ENCODE results near the gene TTC12. TPM values are rescaled to one million over a fixed set of nuclear protein-coding genes. Genes with fewer than 3 reads are reported as not detected.

The TTC12 gene
- total and polyA plus RNA-seq, 2 of the 8 experiments (the other 6 are each of a cell fraction or from before 2014, with no cell fraction given) = 4.7 to 9.0 TPM

GRCh38 chr11:113271551-113272245, 42.7 kb upstream of the TTC12 start:
- WGBS, 2 experiments (ENCODE audit: extremely low coverage in 1 of 2, insufficient coverage in 1 of 2, insufficient read length in 1 of 2, insufficient replicate concordance in 2 of 2, low coverage in 1 of 2, low lambda C conversion rate in 2 of 2, missing lambda C conversion rate in 1 of 2) = 93% methylated on average over 12 of the region's 14 CpGs; no CpG with 5 or more reads in 1 of the 2 experiments
- Histone ChIP-seq H3K36me3 (ENCODE audit: control insufficient read depth in 2 of 4, insufficient read depth in 4 of 4, low read length in 3 of 4) (no peaks in the 10 kb centered on the region), H3K4me3 (ENCODE audit: extremely low read depth in 1 of 4, insufficient read depth in 2 of 4, low read depth in 3 of 4, low read length in 4 of 4) (no peak overlapping the region), H3K23me2 (ENCODE audit: low read depth, low read length) (no peaks in the 10 kb centered on the region), H4K5ac (ENCODE audit: insufficient read length, low read depth, low read length) (no peak overlapping the region), H4K20me1 (replicated peaks in 1 of 2; ENCODE audit: control insufficient read depth in 1 of 2, insufficient read depth in 2 of 2, low read length in 2 of 2) (no peaks in the 10 kb centered on the region), H4K8ac (ENCODE audit: extremely low read depth, insufficient read depth, low read length) (no peak overlapping the region), H3K9me3 (ENCODE audit: insufficient read depth in 2 of 2, low read depth in 1 of 2, low read length in 1 of 2) (no peaks in the 10 kb centered on the region), H2AFZ (ENCODE audit: low read length) (no peak overlapping the region), H3K4ac (replicated peaks; ENCODE audit: insufficient read length, low read depth, low read length) (no peak overlapping the region), H2BK5ac (ENCODE audit: low read depth, low read length) (no peak overlapping the region), H3K14ac (ENCODE audit: insufficient read length) (no peak overlapping the region), H2AK5ac (ENCODE audit: low read depth, low read length) (no peak overlapping the region), H3K18ac (ENCODE audit: extremely low read depth, low read length) (no peak overlapping the region), H3K79me2 (ENCODE audit: control insufficient read depth in 1 of 2, insufficient read depth in 2 of 2, low read length in 2 of 2) (no peaks in the 10 kb centered on the region), H4K91ac (replicated peaks; ENCODE audit: insufficient read length, low read length) (no peak overlapping the region), H3K79me1 (ENCODE audit: low read depth, low read length) (no peaks in the 10 kb centered on the region), H2BK12ac (ENCODE audit: low read depth, low read length) (no peak overlapping the region), H3K56ac (replicated peaks; ENCODE audit: insufficient read length, low read depth, low read length) (no peak overlapping the region), H3K9ac (replicated peaks in 1 of 4; ENCODE audit: extremely low read depth in 1 of 4, low read depth in 3 of 4, low read length in 3 of 4) (no peak overlapping the region), H3K4me1 (replicated peaks in 1 of 4; ENCODE audit: control insufficient read depth in 3 of 4, insufficient read depth in 4 of 4, low read length in 3 of 4) (no peaks in the 10 kb centered on the region), H3K23ac (ENCODE audit: insufficient read length) (no peak overlapping the region), H2BK20ac (ENCODE audit: low read length) (no peak overlapping the region), H3K27me3 (replicated peaks in 1 of 4; ENCODE audit: control insufficient read depth in 3 of 4, extremely low read depth in 1 of 4, insufficient read depth in 3 of 4, low read length in 3 of 4) (no peaks in the 10 kb centered on the region), H2BK120ac (replicated peaks; ENCODE audit: low read depth, low read length) (no peak overlapping the region), H3K4me2 (ENCODE audit: insufficient read depth in 1 of 2, low read depth in 2 of 2, low read length in 2 of 2) (no peak overlapping the region), H2BK15ac (ENCODE audit: low read length) (no peak overlapping the region), H3K27ac (ENCODE audit: low read depth, low read length) (no peak overlapping the region)
- ChIA-PET POLR2A (ENCODE audit: partially characterized antibody) (no interaction called here), CTCF (ENCODE audit: partially characterized antibody) (interaction anchor here (1.0 kb wide), 1 partner anchor 406 kb away, joined by 3 read pairs; no protein-coding TSS in a partner anchor)
- FAIRE-seq (no peak), DNase-seq (ENCODE audit: low read depth in 1 of 2, low spot score in 2 of 2) (no peak)
- no peak for TF ChIP-seq EP300 (IDR thresholded peaks at IDR 0.05; ENCODE audit: borderline replicate concordance in 1 of 2, low read depth in 2 of 2, low read length in 2 of 2)
